ENCODE measurements around the gene HIC1.

DNA sequence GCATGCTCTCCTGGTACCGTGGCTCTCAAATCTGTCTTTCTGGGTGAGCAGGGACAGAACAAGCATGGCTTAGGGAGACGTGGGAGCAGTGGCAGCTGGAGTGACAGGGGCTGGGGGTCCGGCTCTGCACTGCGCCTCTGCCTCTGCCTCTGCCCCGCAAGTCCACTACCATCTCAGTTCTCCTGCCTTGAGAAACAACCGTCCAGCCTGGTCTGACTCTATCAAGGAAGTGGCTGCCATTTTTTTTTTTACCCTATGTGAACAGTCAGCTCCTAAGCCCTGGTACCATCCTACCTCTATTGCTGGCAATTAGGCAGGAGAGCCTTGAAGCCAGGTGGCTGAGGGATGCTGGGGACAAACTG is 16.1 kb downstream of the HIC1 start:
- TF ChIP-seq, protein P1, sequence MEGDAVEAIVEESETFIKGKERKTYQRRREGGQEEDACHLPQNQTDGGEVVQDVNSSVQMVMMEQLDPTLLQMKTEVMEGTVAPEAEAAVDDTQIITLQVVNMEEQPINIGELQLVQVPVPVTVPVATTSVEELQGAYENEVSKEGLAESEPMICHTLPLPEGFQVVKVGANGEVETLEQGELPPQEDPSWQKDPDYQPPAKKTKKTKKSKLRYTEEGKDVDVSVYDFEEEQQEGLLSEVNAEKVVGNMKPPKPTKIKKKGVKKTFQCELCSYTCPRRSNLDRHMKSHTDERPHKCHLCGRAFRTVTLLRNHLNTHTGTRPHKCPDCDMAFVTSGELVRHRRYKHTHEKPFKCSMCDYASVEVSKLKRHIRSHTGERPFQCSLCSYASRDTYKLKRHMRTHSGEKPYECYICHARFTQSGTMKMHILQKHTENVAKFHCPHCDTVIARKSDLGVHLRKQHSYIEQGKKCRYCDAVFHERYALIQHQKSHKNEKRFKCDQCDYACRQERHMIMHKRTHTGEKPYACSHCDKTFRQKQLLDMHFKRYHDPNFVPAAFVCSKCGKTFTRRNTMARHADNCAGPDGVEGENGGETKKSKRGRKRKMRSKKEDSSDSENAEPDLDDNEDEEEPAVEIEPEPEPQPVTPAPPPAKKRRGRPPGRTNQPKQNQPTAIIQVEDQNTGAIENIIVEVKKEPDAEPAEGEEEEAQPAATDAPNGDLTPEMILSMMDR (IDR thresholded peaks at IDR 0.05), result no peak
- TF ChIP-seq POLR2A (IDR thresholded peaks at IDR 0.05), result no peak
